NCI-H748 (cell line): Measurements from ENCODE around the gene TARP.
"Not testable (repeated sequence)": the region's sequence is repeated elsewhere in the genome, so short reads cannot be mapped to it uniquely, and the experiment has no call there.

ENCODE experiments used
- DNase-seq: peaks from one replicate; lab custom pipeline; 2025; ENCODE audit not compliant: unreplicated experiment; lab: John Stamatoyannopoulos, UW

TARP gene

DNA sequence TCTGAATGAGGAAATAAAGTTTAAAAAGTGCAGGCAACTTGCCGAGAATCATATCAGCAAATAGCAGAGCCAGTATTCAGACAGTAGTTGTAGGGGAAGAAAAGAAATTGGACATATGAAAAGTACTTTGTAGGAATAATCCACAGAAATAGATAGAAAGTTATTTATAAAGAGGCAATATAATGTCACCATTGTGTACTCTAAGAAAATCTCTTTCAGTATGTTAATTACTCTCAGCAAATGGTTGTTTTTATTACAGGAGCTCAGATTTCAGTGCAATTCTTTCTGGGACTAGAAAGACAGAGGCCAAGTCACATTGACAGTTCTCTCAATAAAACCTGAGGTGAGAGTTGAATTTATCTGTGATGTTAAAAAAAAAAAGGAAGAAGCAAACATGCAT lies 10.2 kb downstream of the TARP start:
- not testable (repeated sequence) for DNase-seq

DNA sequence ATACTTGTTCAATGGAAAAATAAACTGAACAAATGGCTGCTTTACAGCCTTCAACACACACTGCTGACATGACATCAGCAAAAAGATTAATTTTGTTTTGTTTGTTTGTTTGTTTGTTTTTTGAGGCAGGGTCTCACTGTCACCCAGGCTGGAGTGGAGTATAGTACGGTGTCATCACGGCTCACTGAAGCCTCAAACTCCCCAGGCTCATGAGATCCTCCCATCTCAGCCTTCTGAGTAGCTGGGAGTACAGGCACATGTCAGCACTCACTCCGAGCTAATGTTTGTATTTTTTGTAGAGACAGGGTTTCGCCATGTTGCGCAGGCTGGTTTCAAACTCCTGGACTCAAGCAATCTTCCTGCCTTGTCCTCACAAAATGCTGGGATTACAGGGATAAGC lies 10.9 kb downstream of the TARP start:
- DNase-seq: no peak

GRCh38 chr7:38262026-38262425 lies 11.4 kb downstream of the TARP start:
- not testable (repeated sequence) for DNase-seq

GRCh38 chr7:38261601-38262000 lies 11.8 kb downstream of the TARP start:
- DNase-seq: not testable (repeated sequence)

GRCh38 chr7:38259157-38259556 lies 14.3 kb downstream of the TARP start:
- not testable (repeated sequence) for DNase-seq

GRCh38 chr7:38257350-38257677 lies 16.1 kb downstream of the TARP start:
- no peak for DNase-seq

GRCh38 chr7:38249849-38250248 lies 23.6 kb downstream of the TARP start:
- not testable (repeated sequence) for DNase-seq

DNA sequence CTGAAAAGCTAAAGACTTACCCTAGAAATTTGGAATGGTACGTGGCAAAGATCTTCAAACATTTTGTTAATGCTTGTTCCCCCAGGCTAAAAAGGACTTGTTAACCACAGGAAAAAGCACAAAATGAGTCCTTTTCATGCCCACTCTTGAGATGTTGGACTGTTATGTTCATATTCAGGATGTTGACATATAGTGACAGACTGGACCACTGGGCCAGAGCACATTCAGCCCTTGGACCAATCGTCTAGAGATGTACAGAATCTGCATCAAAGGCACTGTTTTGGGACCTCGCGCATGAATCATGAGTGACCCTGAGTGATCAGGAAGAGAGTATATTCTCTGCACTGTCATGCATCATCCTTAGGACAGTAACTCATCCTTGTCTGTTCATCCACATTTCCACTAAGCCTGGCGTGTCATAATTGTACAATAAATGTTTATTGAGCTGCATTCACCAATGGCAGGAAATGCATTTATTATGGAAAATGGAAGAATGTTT lies 25.3 kb downstream of the TARP start:
- no peak for DNase-seq

DNA sequence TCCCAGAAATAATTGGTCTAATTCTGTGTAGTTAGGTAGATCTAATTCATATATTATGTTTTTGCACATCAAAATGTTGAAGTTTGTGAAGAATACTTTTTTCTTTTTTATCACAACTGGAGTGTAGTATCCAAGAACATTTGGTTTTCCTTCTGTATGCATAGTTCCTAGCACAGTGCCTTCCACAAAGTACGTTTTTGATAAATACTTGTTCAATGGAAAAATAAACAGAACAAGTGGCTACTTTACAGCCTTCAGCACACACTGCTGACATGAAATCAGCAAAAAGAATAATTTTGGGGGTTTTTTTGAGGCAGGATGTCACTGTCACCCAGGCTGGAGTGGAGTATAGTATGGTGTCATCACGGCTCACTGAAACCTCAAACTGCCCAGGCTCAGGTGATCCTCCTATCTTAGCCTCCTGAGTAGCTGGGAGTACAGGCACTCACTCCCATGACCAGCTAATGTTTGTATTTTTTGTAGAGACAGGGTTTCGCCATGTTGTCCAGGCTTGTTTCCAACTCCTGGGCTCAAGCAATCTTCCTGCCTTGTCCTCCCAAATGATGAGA lies 27.9 kb downstream of the TARP start:
- no peak for DNase-seq

GRCh38 chr7:38244516-38244915 lies 28.9 kb downstream of the TARP start:
- no peak for DNase-seq

DNA sequence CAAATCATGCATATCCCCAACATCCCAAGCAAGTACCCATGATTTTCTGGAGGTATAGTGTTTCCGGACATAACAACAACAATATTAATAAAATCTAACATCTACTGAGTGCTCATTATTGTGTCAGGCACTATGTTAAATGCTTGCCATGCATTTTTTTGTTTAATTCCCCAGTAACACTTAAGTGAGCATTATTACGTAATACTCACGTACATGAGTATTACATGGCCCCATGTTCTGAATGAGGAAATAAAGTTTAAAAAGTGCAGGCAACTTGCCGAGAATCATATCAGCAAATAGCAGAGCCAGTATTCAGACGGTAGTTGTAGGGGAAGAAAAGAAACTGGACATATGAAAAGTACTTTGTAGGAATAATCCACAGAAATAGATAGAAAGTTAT lies 30.1 kb downstream of the TARP start:
- DNase-seq: not testable (repeated sequence)

DNA sequence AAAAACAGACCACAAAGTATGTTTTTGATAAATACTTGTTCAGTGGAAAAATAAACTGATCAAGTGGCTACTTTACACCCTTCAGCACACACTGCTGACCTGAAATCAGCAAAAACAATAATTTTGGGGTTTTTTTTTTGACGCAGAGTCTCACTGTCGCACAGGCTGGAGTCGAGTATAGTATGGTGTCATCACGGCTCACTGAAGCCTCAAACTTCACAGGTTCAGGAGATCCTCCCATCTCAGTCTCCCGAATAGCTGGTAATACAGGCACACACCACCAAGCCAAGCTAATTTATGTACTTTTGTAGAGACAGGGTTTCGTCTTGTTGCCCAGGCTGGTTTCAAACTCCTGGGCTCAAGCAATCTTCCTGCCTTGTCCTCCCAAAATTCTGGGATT lies 30.6 kb downstream of the TARP start:
- no peak for DNase-seq

GRCh38 chr7:38241071-38241470 lies 32.4 kb downstream of the TARP start:
- no peak for DNase-seq

DNA sequence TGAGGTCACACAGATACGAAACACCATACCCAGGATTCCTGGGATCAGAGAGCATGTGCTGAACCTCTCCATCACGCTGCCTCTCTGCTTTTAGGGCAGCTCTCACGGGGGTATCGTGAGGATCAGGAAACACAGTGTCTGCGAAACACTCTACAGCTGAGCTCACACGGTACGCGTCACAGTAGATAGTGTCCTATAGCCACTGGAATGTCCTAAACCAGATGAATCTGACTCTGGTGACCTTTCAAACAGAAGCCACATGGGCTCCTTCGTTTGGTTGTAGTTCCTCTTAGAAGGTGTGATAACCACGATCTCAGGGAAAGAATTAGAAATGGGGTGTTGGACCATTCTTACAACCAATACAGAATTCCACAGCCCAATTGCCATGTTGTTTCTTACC lies 34.3 kb downstream of the TARP start:
- not testable (repeated sequence) for DNase-seq

DNA sequence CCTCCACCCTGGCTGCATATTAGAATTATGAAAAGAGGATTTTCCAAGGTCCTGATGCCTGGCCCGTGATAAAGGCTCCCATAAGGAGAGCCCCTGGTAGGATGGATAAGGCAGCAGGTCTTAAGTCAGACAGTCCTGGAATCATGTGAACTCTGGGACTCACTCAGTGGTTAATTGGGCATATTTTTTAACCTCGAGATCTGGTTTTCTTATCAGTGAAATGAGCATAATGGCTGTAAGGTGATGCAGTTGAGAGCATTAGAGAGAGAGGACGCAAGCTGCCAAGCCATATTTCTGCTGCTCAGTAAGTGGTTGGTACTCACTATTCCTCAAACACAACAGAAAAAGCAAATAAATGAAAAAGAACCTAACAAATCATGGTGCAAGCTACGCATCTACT lies 37.8 kb downstream of the TARP start:
- no peak for DNase-seq

DNA sequence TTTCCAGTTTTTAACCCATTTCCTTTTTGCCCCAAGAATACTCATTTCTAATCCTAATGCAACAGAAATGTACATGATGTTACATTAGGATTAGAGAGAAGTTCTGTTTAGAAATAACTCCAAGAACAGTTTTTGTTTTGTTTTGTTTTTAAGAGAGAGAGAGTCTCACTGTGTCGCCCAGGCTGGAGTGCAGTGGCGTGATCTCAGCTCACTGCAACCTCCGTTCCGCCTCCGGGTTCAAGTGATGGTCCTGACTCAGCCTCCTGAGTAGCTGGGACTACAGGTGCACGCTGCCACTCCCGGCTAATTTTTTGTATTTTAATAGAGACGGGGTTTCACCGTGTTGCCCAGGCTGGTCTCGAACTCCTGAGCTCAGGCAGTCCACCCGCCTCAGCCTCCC lies 38.7 kb downstream of the TARP start:
- DNase-seq: not testable (repeated sequence)

DNA sequence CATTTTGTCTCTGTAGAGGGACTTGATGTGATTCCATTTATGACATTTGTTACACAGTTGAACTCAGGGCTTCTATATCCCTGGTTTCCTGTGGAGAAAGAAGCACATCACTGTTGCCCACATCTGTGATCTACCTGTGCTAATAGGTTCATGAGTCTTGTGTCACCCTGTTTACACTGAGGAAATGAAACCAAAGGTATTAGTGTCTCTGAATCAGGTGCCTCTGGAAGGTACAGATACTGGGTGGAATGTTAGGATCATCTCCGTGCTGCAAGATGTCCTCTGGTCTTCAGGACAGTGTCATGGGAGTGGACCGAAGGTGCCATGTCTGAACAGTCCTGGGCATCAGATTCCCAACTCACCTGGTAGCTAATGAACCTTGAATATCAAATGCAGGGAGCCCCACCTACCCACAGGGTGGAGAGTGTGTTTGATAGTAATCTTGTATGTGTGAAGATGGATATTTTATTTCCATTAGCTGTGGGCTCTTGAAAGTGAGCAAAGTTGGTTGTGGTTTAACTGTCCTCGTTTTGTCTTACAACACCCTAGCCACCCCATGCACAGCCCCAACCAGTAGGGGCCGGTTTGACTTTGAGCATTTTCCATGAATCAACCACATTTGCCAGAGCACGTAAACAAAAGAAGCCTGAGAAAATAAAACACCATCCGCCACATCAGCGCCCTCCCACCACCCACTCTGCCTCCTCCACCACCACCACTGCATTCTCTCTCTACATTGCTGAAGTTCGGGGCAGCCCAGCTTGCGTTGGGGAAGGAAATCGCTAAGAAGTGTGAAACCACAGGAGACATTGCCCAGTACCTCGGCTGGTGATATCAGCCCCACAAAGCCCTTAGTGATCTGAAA lies 40.7 kb downstream of the TARP start:
- DNase-seq: no peak

DNA sequence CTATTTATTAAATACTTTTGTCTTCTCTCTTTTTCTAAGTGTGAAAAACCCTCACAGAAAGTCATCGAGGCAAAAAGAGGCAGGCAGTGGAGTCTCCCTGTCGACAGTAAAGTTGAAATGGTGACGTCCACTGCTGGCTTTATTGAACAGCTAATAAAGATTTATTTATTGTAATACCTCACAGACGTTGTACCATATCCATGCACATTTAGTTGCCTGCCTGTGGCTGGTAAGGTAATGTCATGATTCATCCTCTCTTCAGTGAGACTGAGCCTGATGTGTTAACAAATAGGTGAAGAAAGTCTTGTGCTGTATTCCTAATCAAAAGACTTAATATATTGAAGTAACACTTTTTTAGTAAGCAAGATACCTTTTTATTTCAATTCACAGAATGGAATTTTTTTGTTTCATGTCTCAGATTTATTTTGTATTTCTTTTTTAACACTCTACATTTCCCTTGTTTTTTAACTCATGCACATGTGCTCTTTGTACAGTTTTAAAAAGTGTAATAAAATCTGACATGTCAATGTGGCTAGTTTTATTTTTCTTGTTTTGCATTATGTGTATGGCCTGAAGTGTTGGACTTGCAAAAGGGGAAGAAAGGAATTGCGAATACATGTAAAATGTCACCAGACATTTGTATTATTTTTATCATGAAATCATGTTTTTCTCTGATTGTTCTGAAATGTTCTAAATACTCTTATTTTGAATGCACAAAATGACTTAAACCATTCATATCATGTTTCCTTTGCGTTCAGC lies 43.4 kb downstream of the TARP start:
- no peak for DNase-seq

DNA sequence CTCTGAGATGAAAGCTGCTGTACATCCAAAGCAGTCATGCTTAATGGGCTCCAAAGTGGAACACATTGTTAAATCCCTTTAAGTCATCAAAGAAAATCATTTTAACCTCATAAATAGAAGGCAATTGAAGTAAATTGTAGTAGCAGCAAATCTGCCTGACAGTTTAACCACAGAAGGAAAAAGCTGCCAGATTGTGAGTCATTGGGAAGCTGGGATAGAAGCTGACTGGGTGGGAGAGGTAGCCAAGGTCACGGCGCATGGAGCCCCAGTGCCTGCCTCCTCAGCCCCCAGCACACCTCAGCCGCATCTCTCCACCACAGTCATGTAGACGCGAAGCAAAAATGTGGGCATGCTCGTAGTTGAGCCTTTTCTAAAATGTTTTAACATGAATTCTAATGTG lies 44.0 kb downstream of the TARP start:
- no peak for DNase-seq

- DNase-seq: no peak
Observed at GRCh38 chr7:38224392-38224791, 49.0 kb downstream of the TARP start.

DNA sequence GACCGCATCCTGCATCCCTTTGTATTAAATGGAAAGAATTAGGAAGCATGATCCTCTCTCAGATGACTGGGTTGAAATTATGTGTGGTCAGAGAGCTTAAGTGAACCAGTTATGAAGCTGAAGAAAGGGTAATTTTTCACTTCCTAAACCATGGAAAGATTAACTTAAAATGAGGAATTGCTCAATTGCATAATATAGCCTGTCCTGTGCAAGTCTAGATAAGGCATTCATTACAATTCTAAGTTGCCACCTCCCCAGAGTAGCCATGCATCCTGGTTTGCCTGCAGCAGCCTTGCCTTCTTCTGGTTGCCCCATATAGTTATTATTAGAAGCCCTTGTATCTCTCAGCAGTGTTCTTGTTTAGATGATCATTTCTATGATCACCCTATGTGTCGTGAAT lies 50.1 kb downstream of the TARP start:
- no peak for DNase-seq
